ENCODE data around the gene INHA. TPM values are rescaled to one million over a fixed set of nuclear protein-coding genes. Genes with fewer than 3 reads are reported as not detected.

The INHA gene
- total RNA-seq (2022; extraction: Qiagen RNA extraction; ENCODE audit: low read depth): 0.19 to 0.74 TPM (median 0.49 TPM) in 5 replicates

DNA sequence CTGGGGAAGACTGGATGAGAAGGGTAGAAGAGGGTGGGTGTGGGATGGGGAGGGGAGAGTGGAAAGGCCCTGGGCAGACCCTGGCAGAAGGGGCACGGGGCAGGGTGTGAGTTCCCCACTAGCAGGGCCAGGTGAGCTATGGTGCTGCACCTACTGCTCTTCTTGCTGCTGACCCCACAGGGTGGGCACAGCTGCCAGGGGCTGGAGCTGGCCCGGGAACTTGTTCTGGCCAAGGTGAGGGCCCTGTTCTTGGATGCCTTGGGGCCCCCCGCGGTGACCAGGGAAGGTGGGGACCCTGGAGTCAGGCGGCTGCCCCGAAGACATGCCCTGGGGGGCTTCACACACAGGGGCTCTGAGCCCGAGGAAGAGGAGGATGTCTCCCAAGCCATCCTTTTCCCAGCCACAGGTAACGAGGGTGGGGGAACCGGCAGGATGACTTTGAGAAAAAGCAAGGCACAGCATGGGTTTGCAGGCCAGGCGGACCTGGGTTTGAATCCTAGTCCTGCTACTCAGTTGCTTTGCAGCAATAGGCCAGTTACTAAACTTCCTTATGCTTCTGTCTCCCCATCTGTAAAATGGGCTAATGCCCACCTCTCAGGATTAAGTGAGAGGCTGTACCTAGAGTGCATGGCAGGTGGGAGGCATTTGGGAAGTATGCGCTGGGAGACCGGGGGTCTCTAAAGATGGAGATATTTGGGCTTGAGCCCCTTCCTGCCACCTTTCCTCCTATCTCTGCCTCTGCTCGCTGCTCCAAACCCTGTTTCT lies at the start of gene INHA:
TSS of gene INHA (plus strand) at position 74 of the 765 bp plus-strand sequence. CDS start at position 139, 65 bp downstream.

DNA sequence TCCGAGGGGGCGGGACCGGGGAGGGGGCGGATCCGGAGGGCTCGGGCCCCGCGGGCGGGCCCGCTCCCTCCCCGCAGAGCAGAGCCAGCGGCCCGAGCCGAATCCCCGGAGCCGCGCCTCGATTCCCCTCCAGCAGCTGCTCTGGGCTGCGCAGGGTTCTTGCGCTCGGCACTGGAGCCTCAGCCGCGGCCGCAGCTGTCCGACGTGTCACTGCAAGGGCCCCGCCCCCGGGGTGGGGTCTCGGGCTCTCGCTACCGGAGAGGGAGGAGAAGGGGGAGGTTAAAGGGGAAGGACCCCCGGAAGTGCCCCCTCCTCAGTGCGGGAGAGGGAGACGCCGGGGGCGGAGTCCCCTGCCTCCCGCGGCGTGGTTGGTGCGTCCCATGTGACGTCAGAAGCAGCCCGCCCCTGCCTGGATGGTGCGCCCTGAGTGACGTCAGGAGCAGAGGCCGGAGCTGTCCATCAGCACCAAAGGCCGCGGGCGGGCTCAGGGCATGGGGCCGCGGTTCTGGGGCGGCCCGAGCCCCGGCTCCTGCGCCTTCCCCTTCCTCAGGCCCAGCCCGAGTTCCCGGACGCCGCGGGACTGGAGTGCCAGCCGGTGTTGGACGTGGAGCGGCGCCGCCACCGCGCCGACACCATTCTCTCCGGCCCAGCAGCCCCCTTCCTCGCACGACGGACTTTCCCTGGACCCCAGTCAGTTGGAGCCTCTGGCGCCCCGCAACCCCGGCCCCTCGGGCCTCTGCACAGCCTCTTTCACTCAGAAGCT lies 28.3 kb upstream of the INHA start, which contains the start of the genes CHPF and TMEM198:
TSS of gene CHPF (minus strand) at position 214 of the 763 bp plus-strand sequence. CDS start 271 bp downstream, outside the sequence.
TSS of gene TMEM198 (plus strand) at position 433 of the 763 bp plus-strand sequence. CDS start 700 bp downstream, outside the sequence.

GRCh38 chr2:219571311-219572236 lies 536 bp upstream of the INHA start, which contains the start of gene OBSL1:
Gene OBSL1, minus strand, starts transcription at chr2:219571539. Its CDS starts 307 bp downstream, at chr2:219571232.

GRCh38 chr2:219597552-219598307 lies 25.6 kb downstream of the INHA start, which contains the start of gene STK11IP:
Gene STK11IP, plus strand, starts transcription at chr2:219597857. Its CDS starts 263 bp downstream, at chr2:219598120.

Other genes with a start within 250 kb of the INHA start
- not detected in 5 replicates for gene RESP18, start 239.6 kb upstream of the INHA start, total RNA-seq (2022; extraction: Qiagen RNA extraction; ENCODE audit: low read depth)
- gene DNPEP, start 184.4 kb upstream of the INHA start, total RNA-seq (2022; extraction: Qiagen RNA extraction; ENCODE audit: low read depth): 51.7 to 64.3 TPM (median 58.3 TPM) in 5 replicates
- gene DES, start 153.9 kb upstream of the INHA start, total RNA-seq (2022; extraction: Qiagen RNA extraction; ENCODE audit: low read depth): 0.18 to 0.51 TPM (median 0.40 TPM) in 3 of 5 replicates, not detected in the others
- 5.1 to 10.4 TPM (median 6.9 TPM) in 5 replicates for gene SPEG, start 137.5 kb upstream of the INHA start, total RNA-seq (2022; extraction: Qiagen RNA extraction; ENCODE audit: low read depth)
- 30.0 to 39.8 TPM (median 38.7 TPM) in 5 replicates for gene GMPPA, start 73.4 kb upstream of the INHA start, total RNA-seq (2022; extraction: Qiagen RNA extraction; ENCODE audit: low read depth)
- 0.08 to 0.17 TPM (median 0.09 TPM) in 4 of 5 replicates, not detected in the other for gene ASIC4, start 57.8 kb upstream of the INHA start, total RNA-seq (2022; extraction: Qiagen RNA extraction; ENCODE audit: low read depth)
- 12.5 to 32.0 TPM (median 29.8 TPM) in 5 replicates for gene CHPF, start 28.5 kb upstream of the INHA start, total RNA-seq (2022; extraction: Qiagen RNA extraction; ENCODE audit: low read depth)
- 0.71 to 1.6 TPM (median 1.2 TPM) in 5 replicates for gene TMEM198, start 28.3 kb upstream of the INHA start, total RNA-seq (2022; extraction: Qiagen RNA extraction; ENCODE audit: low read depth)
- 13.6 to 26.1 TPM (median 21.3 TPM) in 5 replicates for gene OBSL1, start 771 bp upstream of the INHA start, total RNA-seq (2022; extraction: Qiagen RNA extraction; ENCODE audit: low read depth)
- gene STK11IP, start 25.5 kb downstream of the INHA start, total RNA-seq (2022; extraction: Qiagen RNA extraction; ENCODE audit: low read depth): 9.4 to 21.0 TPM (median 17.7 TPM) in 5 replicates
- gene SLC4A3, start 55.3 kb downstream of the INHA start, total RNA-seq (2022; extraction: Qiagen RNA extraction; ENCODE audit: low read depth): 1.9 to 4.4 TPM (median 3.2 TPM) in 5 replicates

All from A549 treated with ZK216348 at 1 μM for 4 hours (cell line).